ENCODE measurements around the gene PTPN7. TPM values are rescaled to one million over a fixed set of nuclear protein-coding genes. Genes with fewer than 3 reads are reported as not detected.

The PTPN7 gene
- total RNA-seq, 2 donors from 2014 or later = not detected

DNA sequence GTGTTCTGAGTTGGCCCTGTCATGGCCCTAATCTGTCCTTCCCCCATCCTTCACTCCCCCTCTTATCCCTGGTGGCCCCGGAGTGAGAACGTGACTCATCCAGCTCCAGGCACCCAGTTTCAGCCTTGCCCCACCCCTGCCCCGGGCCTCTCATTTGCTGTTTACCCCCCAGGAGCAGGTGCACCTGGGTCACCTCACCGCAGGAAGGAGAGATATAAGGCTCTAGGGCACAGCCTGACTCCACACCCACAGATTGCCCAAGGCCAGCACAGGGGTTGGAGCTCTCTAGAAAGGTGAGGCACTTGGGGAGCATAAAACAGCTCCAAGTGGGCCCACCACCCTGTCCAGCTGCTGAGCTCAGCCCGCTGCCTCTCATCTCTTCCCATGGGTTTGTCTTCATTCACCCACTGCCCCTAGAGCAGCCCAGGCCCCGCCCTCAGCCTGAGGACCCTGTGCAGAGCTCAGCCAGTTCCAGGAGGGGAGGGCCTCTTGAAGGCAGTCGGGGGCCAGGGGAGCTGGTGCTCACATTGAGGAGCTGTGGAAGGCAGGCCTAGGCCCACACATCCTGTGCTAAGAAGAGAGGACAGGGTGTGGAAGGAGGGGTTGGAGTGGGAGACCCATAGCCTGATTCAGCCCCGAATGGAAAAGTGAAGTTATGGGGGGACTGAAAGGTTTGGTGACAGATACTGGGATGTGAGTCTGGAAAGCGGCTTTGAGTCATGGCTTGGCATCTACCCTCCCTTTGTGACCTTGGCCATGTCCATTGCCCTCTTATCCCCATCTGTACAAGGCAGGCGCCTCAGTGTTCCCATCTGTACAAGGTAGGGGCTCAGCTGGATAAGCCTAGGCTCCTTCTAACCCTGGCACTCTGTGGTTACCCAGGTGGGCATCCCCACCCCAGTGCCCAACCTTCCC lies 53.8 kb downstream of the PTPN7 start:
- no peak overlapping the region for H3K4me3 ChIP-seq (ENCODE audit: low read length)
- no peak overlapping the region for H3K27ac ChIP-seq (ENCODE audit: low read depth, low read length)
- no peaks in the 10 kb centered on the region for H3K9me3 ChIP-seq (ENCODE audit: control insufficient read depth, low read length)
- H3K4me1 Mint-ChIP-seq = peaks cover 38% of the 10 kb centered on the region
- H3K27me3 ChIP-seq (ENCODE audit: control insufficient read depth, insufficient read depth, low read length, poor library complexity, severe bottlenecking) = no peaks in the 10 kb centered on the region
- H3K36me3 ChIP-seq (ENCODE audit: control insufficient read depth, insufficient read depth, low read length) = no peaks in the 10 kb centered on the region
- H3K27ac Mint-ChIP-seq = peak overlapping the region; percentile 97
- H3K27me3 Mint-ChIP-seq (ENCODE audit: insufficient read depth) = no peaks in the 10 kb centered on the region
- peaks cover 10% of the 10 kb centered on the region for H3K4me1 ChIP-seq (ENCODE audit: control insufficient read depth, insufficient read depth, low read length)
- H3K36me3 Mint-ChIP-seq (ENCODE audit: low read depth) = no peaks in the 10 kb centered on the region
- peak; percentile 69 for DNase-seq
- H3K9ac ChIP-seq (ENCODE audit: extremely low read depth, low read length, poor library complexity, severe bottlenecking) = no peak overlapping the region
- H3K9me3 Mint-ChIP-seq = no peaks in the 10 kb centered on the region
- WGBS, 2 experiments (ENCODE audit: insufficient coverage in 1 of 2, insufficient read length in 1 of 2) = 87 to 97% methylated on average over 3 to 10 of the region's 10 CpGs
- TF ChIP-seq, protein P1, sequence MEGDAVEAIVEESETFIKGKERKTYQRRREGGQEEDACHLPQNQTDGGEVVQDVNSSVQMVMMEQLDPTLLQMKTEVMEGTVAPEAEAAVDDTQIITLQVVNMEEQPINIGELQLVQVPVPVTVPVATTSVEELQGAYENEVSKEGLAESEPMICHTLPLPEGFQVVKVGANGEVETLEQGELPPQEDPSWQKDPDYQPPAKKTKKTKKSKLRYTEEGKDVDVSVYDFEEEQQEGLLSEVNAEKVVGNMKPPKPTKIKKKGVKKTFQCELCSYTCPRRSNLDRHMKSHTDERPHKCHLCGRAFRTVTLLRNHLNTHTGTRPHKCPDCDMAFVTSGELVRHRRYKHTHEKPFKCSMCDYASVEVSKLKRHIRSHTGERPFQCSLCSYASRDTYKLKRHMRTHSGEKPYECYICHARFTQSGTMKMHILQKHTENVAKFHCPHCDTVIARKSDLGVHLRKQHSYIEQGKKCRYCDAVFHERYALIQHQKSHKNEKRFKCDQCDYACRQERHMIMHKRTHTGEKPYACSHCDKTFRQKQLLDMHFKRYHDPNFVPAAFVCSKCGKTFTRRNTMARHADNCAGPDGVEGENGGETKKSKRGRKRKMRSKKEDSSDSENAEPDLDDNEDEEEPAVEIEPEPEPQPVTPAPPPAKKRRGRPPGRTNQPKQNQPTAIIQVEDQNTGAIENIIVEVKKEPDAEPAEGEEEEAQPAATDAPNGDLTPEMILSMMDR (conservative IDR thresholded peaks at IDR 0.05) = no peak
- no peak overlapping the region for H3K4me3 Mint-ChIP-seq

DNA sequence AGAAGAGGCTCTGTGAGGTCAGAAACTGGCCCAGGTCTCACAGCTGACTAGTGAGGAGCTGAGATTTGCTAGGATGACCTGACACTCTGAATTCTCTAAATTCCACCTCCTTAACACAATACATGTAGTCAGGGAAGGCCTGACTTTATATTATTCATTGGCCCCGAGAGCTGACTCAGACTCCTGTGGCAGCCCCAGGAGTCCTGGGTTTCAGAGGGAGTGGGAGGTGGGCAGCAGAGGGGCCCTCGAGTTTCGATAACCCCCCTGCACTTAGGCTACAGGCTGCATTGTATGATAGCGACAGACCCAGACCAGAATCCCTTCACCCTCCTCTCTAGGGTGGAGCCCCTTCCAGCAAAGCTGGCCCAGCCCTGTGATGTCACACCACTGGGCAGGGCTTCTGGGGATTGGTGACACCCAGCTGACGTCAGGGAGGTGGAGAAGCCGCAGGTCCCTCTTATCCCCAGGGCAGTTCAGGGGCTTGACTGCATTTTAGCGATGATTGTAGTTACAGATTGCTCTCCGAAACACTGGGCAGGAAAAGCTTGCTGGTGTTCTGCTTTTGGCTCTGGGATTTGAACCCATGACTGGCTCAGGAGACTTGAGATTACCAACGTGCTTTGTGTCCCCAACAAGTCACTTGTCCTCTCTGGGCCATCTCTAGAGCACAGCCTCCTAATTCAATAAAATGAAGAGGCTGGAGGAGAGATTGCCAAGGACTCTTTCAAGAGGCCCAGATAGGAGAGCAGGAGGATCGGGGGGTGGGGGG lies 54.6 kb downstream of the PTPN7 start:
- H3K9ac ChIP-seq (ENCODE audit: extremely low read depth, low read length, poor library complexity, severe bottlenecking) = peak overlapping the region; percentile 50
- H3K27ac ChIP-seq (ENCODE audit: low read depth, low read length) = peak overlapping the region; percentile 65
- Mint-ChIP-seq H3K4me3 (peak overlapping the region; percentile 8), H3K4me1 (peaks cover 46% of the 10 kb centered on the region), H3K27ac (peak overlapping the region; percentile 97), H3K36me3 (ENCODE audit: low read depth) (no peaks in the 10 kb centered on the region), H3K27me3 (ENCODE audit: insufficient read depth) (no peaks in the 10 kb centered on the region), H3K9me3 (no peaks in the 10 kb centered on the region)
- H3K36me3 ChIP-seq (ENCODE audit: control insufficient read depth, insufficient read depth, low read length) = no peaks in the 10 kb centered on the region
- peaks cover 10% of the 10 kb centered on the region for H3K4me1 ChIP-seq (ENCODE audit: control insufficient read depth, insufficient read depth, low read length)
- no peaks in the 10 kb centered on the region for H3K9me3 ChIP-seq (ENCODE audit: control insufficient read depth, low read length)
- peak; percentile 94 for DNase-seq
- WGBS, 2 experiments (ENCODE audit: insufficient coverage in 1 of 2, insufficient read length in 1 of 2) = 27 to 28% methylated on average over 7 to 9 of the region's 10 CpGs
- TF ChIP-seq, protein P1 (conservative IDR thresholded peaks at IDR 0.05) = no peak
- no peaks in the 10 kb centered on the region for H3K27me3 ChIP-seq (ENCODE audit: control insufficient read depth, insufficient read depth, low read length, poor library complexity, severe bottlenecking)
- peak overlapping the region; percentile 38 for H3K4me3 ChIP-seq (ENCODE audit: low read length)

DNA sequence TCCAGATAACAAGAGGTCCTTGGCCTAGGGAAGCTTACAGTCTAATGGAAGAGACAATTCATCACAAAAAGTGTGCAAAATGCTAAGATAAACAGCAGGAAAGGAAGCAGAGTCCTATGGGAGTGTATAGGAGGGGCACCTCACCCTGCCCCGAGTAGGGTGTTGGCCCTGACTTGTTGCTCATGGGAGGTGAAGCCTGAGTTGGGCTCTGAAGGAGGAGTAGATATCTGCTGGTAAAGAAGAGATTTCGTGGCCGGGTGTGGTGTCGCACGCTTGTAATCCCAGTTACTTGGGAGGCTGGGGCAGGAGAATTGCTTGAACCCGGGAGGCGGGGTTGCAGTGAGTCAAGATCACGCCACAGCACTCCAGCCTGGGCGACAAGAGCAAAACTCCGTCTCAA lies 56.3 kb downstream of the PTPN7 start:
- H3K9ac ChIP-seq (ENCODE audit: extremely low read depth, low read length, poor library complexity, severe bottlenecking) = no peak overlapping the region
- TF ChIP-seq, protein P1 (conservative IDR thresholded peaks at IDR 0.05) = no peak
- no peak for DNase-seq
- no peaks in the 10 kb centered on the region for H3K9me3 ChIP-seq (ENCODE audit: control insufficient read depth, low read length)
- Mint-ChIP-seq H3K27me3 (ENCODE audit: insufficient read depth) (no peaks in the 10 kb centered on the region), H3K36me3 (ENCODE audit: low read depth) (no peaks in the 10 kb centered on the region), H3K4me1 (peaks cover 47% of the 10 kb centered on the region), H3K9me3 (no peaks in the 10 kb centered on the region), H3K27ac (peak overlapping the region; percentile 39), H3K4me3 (no peak overlapping the region)
- no peaks in the 10 kb centered on the region for H3K27me3 ChIP-seq (ENCODE audit: control insufficient read depth, insufficient read depth, low read length, poor library complexity, severe bottlenecking)
- 93 to 97% methylated on average over 7 to 10 of the region's 10 CpGs for WGBS, 2 experiments (ENCODE audit: insufficient coverage in 1 of 2, insufficient read length in 1 of 2)
- no peak overlapping the region for H3K4me3 ChIP-seq (ENCODE audit: low read length)
- H3K4me1 ChIP-seq (ENCODE audit: control insufficient read depth, insufficient read depth, low read length) = peaks cover 10% of the 10 kb centered on the region
- no peaks in the 10 kb centered on the region for H3K36me3 ChIP-seq (ENCODE audit: control insufficient read depth, insufficient read depth, low read length)
- H3K27ac ChIP-seq (ENCODE audit: low read depth, low read length) = no peak overlapping the region

Data from endodermal cell (in vitro differentiated cells).